WTC11 (cell line): ENCODE data around the gene SMOC2. TPM values are rescaled to one million over a fixed set of nuclear protein-coding genes. Genes with fewer than 3 reads are reported as not detected.

Experiments
- ATAC-seq: fragments of 200-7000 bp; cut with Tn5 transposase; 2 replicates; pipeline ENCODE4 v1.10.0; 2021; ENCODE audit warnings: mild to moderate bottlenecking, moderate library complexity
- CTCF ChIA-PET: fragments of 300-600 bp; sonication (Branson Sonifier 250); formaldehyde crosslinking; loops from one replicate; lab custom pipeline; 2021; ENCODE audit warnings: antibody characterized with exemption; lab: Charles Lee
- POLR2A ChIA-PET: fragments of 350-600 bp; sonication (Branson Sonifier 250); formaldehyde crosslinking; loops from one replicate; lab custom pipeline; 2021; ENCODE audit warnings: antibody characterized with exemption; lab: Charles Lee
- DNase-seq: peaks from one replicate; pipeline ENCODE4 v3.0.0; 2021; ENCODE audit warnings: low spot score
- H3K27ac Mint-ChIP-seq: 2 replicates; pipeline ENCODE4 v1.8.0; 2021; ENCODE audit warnings: mixed read lengths
- H3K27me3 Mint-ChIP-seq: 2 replicates; pipeline ENCODE4 v1.8.0; 2021; ENCODE audit warnings: low read depth, mild to moderate bottlenecking, moderate library complexity, mixed read lengths
- H3K36me3 Mint-ChIP-seq: 2 replicates; pipeline ENCODE4 v1.8.0; 2021; ENCODE audit warnings: mixed read lengths
- H3K4me1 Mint-ChIP-seq: 2 replicates; pipeline ENCODE4 v1.8.0; 2022; ENCODE audit warnings: mixed read lengths
- H3K4me3 Mint-ChIP-seq: 2 replicates; pipeline ENCODE4 v1.8.0; 2021; ENCODE audit warnings: mild to moderate bottlenecking, moderate library complexity, mixed read lengths
- H3K9me3 Mint-ChIP-seq: 2 replicates; pipeline ENCODE4 v1.8.0; 2021; ENCODE audit warnings: mixed read lengths
- ARID4B ChIP-seq: sonication (generic); formaldehyde crosslinking; IDR thresholded peaks from 2 replicates; pipeline ENCODE4 v1.8.0; 2023; ENCODE audit warnings: missing genetic modification reagents, mild to moderate bottlenecking, borderline replicate concordance
- CREB1 ChIP-seq: sonication (generic); formaldehyde crosslinking; IDR thresholded peaks from 2 replicates; pipeline ENCODE4 v1.8.0; 2023; ENCODE audit warnings: mild to moderate bottlenecking, missing genetic modification reagents
- CREM ChIP-seq: sonication (generic); formaldehyde crosslinking; IDR thresholded peaks from 2 replicates; pipeline ENCODE4 v1.8.1; 2022; ENCODE audit warnings: mild to moderate bottlenecking, missing genetic modification reagents, moderate library complexity
- ETV6 ChIP-seq: sonication (generic); formaldehyde crosslinking; IDR thresholded peaks from 2 replicates; pipeline ENCODE4 v1.8.1; 2022; ENCODE audit warnings: mild to moderate bottlenecking, missing genetic modification reagents
- GTF2I ChIP-seq: fragments of 250-450 bp; sonication (Bioruptor Pico); conservative IDR thresholded peaks from 2 replicates; pipeline ENCODE4 v1.4.0; 2021; ENCODE audit warnings: mild to moderate bottlenecking
- KAT7 ChIP-seq: sonication (generic); formaldehyde crosslinking; IDR thresholded peaks from 2 replicates; pipeline ENCODE4 v1.8.1; 2023; ENCODE audit warnings: missing genetic modification reagents, mild to moderate bottlenecking, borderline replicate concordance
- NR1H2 ChIP-seq: sonication (generic); formaldehyde crosslinking; IDR thresholded peaks from 2 replicates; pipeline ENCODE4 v1.9.0; 2021; ENCODE audit warnings: mild to moderate bottlenecking, moderate library complexity, missing genetic modification reagents
- SP1 ChIP-seq: sonication (generic); formaldehyde crosslinking; conservative IDR thresholded peaks from 2 replicates; pipeline ENCODE4 v1.8.1; 2022; ENCODE audit warnings: missing genetic modification reagents
- STAT6 ChIP-seq: sonication (generic); formaldehyde crosslinking; conservative IDR thresholded peaks from 2 replicates; pipeline ENCODE4 v1.8.1; 2023; ENCODE audit warnings: mild to moderate bottlenecking, low read depth, missing genetic modification reagents, moderate library complexity
- ZNF138 ChIP-seq: sonication (generic); formaldehyde crosslinking; conservative IDR thresholded peaks from 2 replicates; pipeline ENCODE4 v1.8.1; 2022; ENCODE audit warnings: mild to moderate bottlenecking, moderate library complexity, missing genetic modification reagents
- ZNF219 ChIP-seq: sonication (generic); formaldehyde crosslinking; IDR thresholded peaks from 2 replicates; pipeline ENCODE4 v1.8.0; 2023; ENCODE audit warnings: missing genetic modification reagents, mild to moderate bottlenecking, borderline replicate concordance
- total RNA-seq: library from RNA; stranded (reverse); gene quantifications from 3 replicates; pipeline ENCODE4 v1.2.3, GENCODE V29; 2021
- TF ChIP-seq, protein P1 (sequence below): sonication (generic); formaldehyde crosslinking; IDR thresholded peaks from 2 replicates; pipeline ENCODE4 v1.8.1; 2022; ENCODE audit warnings: low read depth, missing genetic modification reagents, borderline replicate concordance
- TF ChIP-seq, protein P2 (sequence below): sonication (generic); formaldehyde crosslinking; IDR thresholded peaks from 2 replicates; pipeline ENCODE4 v1.8.1; 2023; ENCODE audit warnings: mild to moderate bottlenecking, missing genetic modification reagents, borderline replicate concordance
- TF ChIP-seq, protein P3 (sequence below): fragments of 250-450 bp; sonication (Bioruptor Pico); IDR thresholded peaks from 2 replicates; pipeline ENCODE4 v2.1.2; 2022; ENCODE audit warnings: mild to moderate bottlenecking, moderate library complexity

The SMOC2 gene
- total RNA-seq, 1 experiment from 2014 or later = 3.9 TPM

DNA sequence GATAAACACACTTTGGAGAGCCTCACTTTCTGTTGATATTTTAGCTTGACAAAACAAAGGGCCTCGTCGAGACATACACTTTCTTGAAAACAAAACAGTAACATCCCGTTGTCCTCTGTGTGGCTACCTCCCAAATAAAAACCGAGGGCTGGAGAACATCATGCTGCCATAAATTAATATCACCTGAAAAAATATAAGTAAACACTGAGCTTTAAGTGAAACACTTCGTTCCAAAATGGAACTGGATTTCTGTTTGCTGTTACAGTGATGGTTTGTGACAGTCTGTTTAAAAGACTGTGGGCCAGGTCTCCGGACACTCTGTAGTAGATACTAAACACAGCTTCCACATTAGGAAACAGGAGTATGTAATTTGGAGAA, 187.2 kb downstream of the SMOC2 start:
- H3K4me1 Mint-ChIP-seq = peaks cover 23% of the 10 kb centered on the region
- ChIA-PET CTCF (interaction anchor here (0.7 kb wide), 1 partner anchor 84 kb away, joined by 3 read pairs; no protein-coding TSS in a partner anchor), POLR2A (no interaction called here)
- H3K9me3 Mint-ChIP-seq = peaks cover 28% of the 10 kb centered on the region
- peaks cover 6% of the 10 kb centered on the region; the same call in 1 of the 2 replicates for H3K27me3 Mint-ChIP-seq
- no peak overlapping the region for H3K4me3 Mint-ChIP-seq
- H3K36me3 Mint-ChIP-seq = peaks cover 28% of the 10 kb centered on the region
- no peak for TF ChIP-seq STAT6
- TF ChIP-seq KAT7 = no peak
- TF ChIP-seq, protein P1, sequence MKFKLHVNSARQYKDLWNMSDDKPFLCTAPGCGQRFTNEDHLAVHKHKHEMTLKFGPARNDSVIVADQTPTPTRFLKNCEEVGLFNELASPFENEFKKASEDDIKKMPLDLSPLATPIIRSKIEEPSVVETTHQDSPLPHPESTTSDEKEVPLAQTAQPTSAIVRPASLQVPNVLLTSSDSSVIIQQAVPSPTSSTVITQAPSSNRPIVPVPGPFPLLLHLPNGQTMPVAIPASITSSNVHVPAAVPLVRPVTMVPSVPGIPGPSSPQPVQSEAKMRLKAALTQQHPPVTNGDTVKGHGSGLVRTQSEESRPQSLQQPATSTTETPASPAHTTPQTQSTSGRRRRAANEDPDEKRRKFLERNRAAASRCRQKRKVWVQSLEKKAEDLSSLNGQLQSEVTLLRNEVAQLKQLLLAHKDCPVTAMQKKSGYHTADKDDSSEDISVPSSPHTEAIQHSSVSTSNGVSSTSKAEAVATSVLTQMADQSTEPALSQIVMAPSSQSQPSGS (CRISPR knock-in tag) = no peak
- no peak for TF ChIP-seq CREM (CRISPR knock-in tag)
- TF ChIP-seq, protein P2, sequence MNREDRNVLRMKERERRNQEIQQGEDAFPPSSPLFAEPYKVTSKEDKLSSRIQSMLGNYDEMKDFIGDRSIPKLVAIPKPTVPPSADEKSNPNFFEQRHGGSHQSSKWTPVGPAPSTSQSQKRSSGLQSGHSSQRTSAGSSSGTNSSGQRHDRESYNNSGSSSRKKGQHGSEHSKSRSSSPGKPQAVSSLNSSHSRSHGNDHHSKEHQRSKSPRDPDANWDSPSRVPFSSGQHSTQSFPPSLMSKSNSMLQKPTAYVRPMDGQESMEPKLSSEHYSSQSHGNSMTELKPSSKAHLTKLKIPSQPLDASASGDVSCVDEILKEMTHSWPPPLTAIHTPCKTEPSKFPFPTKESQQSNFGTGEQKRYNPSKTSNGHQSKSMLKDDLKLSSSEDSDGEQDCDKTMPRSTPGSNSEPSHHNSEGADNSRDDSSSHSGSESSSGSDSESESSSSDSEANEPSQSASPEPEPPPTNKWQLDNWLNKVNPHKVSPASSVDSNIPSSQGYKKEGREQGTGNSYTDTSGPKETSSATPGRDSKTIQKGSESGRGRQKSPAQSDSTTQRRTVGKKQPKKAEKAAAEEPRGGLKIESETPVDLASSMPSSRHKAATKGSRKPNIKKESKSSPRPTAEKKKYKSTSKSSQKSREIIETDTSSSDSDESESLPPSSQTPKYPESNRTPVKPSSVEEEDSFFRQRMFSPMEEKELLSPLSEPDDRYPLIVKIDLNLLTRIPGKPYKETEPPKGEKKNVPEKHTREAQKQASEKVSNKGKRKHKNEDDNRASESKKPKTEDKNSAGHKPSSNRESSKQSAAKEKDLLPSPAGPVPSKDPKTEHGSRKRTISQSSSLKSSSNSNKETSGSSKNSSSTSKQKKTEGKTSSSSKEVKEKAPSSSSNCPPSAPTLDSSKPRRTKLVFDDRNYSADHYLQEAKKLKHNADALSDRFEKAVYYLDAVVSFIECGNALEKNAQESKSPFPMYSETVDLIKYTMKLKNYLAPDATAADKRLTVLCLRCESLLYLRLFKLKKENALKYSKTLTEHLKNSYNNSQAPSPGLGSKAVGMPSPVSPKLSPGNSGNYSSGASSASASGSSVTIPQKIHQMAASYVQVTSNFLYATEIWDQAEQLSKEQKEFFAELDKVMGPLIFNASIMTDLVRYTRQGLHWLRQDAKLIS (CRISPR knock-in tag) = no peak
- TF ChIP-seq, protein P3, sequence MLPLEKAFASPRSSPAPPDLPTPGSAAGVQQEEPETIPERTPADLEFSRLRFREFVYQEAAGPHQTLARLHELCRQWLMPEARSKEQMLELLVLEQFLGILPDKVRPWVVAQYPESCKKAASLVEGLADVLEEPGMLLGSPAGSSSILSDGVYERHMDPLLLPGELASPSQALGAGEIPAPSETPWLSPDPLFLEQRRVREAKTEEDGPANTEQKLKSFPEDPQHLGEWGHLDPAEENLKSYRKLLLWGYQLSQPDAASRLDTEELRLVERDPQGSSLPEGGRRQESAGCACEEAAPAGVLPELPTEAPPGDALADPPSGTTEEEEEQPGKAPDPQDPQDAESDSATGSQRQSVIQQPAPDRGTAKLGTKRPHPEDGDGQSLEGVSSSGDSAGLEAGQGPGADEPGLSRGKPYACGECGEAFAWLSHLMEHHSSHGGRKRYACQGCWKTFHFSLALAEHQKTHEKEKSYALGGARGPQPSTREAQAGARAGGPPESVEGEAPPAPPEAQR = no peak
- TF ChIP-seq ARID4B = no peak
- TF ChIP-seq ZNF219 (CRISPR knock-in tag) = no peak
- TF ChIP-seq ZNF138 = no peak
- TF ChIP-seq CREB1 (CRISPR knock-in tag) = no peak
- TF ChIP-seq NR1H2 (CRISPR knock-in tag) = no peak
- TF ChIP-seq GTF2I (CRISPR knock-in tag) = no peak
- TF ChIP-seq ETV6 = no peak
- TF ChIP-seq SP1 (CRISPR knock-in tag) = no peak
- no peak for DNase-seq
- no peak for ATAC-seq
- no peak overlapping the region for H3K27ac Mint-ChIP-seq
